GM18502 (cell line): Measurements from ENCODE around the gene PDZD8.
A peak's percentile ranks its signal among the peaks of the same experiment; 100 is the strongest.

ENCODE experiments used
- ATAC-seq: cut with Tn5 transposase; IDR thresholded peaks from one replicate; pipeline ENCODE4 v1.9.1; 2021; ENCODE audit warnings: mild to moderate bottlenecking; ENCODE audit not compliant: unreplicated experiment, poor library complexity

PDZD8 gene

GRCh38 chr10:117352724-117353123 lies 22.5 kb downstream of the PDZD8 start:
- ATAC-seq: no peak

- no peak for ATAC-seq
Observed at GRCh38 chr10:117351996-117352395, 23.2 kb downstream of the PDZD8 start.

- ATAC-seq: no peak
Observed at GRCh38 chr10:117351558-117351957, 23.7 kb downstream of the PDZD8 start.

GRCh38 chr10:117350909-117351308 lies 24.3 kb downstream of the PDZD8 start:
- peak; percentile 82 for ATAC-seq

GRCh38 chr10:117348236-117348635 lies 27.0 kb downstream of the PDZD8 start:
- no peak for ATAC-seq

GRCh38 chr10:117346574-117346973 lies 28.7 kb downstream of the PDZD8 start:
- ATAC-seq: no peak

- ATAC-seq: no peak
Observed at GRCh38 chr10:117345143-117345542, 30.1 kb downstream of the PDZD8 start.

GRCh38 chr10:117342641-117343040 lies 32.6 kb downstream of the PDZD8 start:
- no peak for ATAC-seq

- ATAC-seq: no peak
Observed at GRCh38 chr10:117341061-117341460, 34.2 kb downstream of the PDZD8 start.

GRCh38 chr10:117339979-117340378 lies 35.3 kb downstream of the PDZD8 start:
- ATAC-seq: no peak

GRCh38 chr10:117339578-117339977 lies 35.7 kb downstream of the PDZD8 start:
- no peak for ATAC-seq

GRCh38 chr10:117334926-117335325 lies 40.3 kb downstream of the PDZD8 start:
- no peak for ATAC-seq

- ATAC-seq: no peak
Observed at GRCh38 chr10:117334066-117334465, 41.2 kb downstream of the PDZD8 start.

- ATAC-seq: no peak
Observed at GRCh38 chr10:117327262-117327661, 48.0 kb downstream of the PDZD8 start.

- ATAC-seq: no peak
Observed at GRCh38 chr10:117324367-117324766, 50.9 kb downstream of the PDZD8 start.

GRCh38 chr10:117322260-117322659 lies 53.0 kb downstream of the PDZD8 start:
- ATAC-seq: no peak

GRCh38 chr10:117320050-117320665 lies 55.1 kb downstream of the PDZD8 start:
- ATAC-seq: no peak

- ATAC-seq: no peak
Observed at GRCh38 chr10:117318909-117319308, 56.3 kb downstream of the PDZD8 start.

GRCh38 chr10:117316701-117317100 lies 58.5 kb downstream of the PDZD8 start:
- ATAC-seq: no peak

- ATAC-seq: no peak
Observed at GRCh38 chr10:117313641-117314040, 61.6 kb downstream of the PDZD8 start.

GRCh38 chr10:117312430-117312829 lies 62.8 kb downstream of the PDZD8 start:
- no peak for ATAC-seq

GRCh38 chr10:117311261-117311660 lies 64.0 kb downstream of the PDZD8 start:
- no peak for ATAC-seq

- ATAC-seq: no peak
Observed at GRCh38 chr10:117306674-117307073, 68.6 kb downstream of the PDZD8 start.
